HG03159 (cell line): ENCODE data around the gene SLC1A3.

Source experiments
- ATAC-seq: cut with Tn5 transposase; IDR thresholded peaks from one replicate; pipeline ENCODE4 v1.9.1; 2021; ENCODE audit warnings: mild to moderate bottlenecking, moderate library complexity; ENCODE audit not compliant: unreplicated experiment

Gene SLC1A3

DNA sequence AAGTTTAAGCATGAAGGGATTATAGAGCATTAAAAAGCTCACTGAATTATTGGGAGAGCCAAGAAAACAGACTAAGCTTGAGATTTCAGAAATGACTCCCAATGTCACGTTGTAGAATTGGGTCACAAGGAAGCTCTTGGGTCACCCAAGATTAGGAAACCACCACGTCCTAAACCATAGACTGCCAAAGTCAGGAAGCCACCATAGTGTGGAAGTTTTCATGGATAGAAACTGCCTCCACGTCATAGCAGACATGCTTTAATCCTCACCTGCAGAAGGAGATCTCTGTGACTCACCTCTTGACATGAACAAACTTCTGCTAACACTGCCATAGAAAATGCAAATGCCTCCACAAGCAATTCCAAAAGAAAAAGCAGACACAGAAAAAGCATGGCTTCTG is 106.3 kb downstream of the SLC1A3 start:
- ATAC-seq, result no peak

GRCh38 chr5:36713541-36713940 is 107.1 kb downstream of the SLC1A3 start:
- ATAC-seq, result no peak

DNA sequence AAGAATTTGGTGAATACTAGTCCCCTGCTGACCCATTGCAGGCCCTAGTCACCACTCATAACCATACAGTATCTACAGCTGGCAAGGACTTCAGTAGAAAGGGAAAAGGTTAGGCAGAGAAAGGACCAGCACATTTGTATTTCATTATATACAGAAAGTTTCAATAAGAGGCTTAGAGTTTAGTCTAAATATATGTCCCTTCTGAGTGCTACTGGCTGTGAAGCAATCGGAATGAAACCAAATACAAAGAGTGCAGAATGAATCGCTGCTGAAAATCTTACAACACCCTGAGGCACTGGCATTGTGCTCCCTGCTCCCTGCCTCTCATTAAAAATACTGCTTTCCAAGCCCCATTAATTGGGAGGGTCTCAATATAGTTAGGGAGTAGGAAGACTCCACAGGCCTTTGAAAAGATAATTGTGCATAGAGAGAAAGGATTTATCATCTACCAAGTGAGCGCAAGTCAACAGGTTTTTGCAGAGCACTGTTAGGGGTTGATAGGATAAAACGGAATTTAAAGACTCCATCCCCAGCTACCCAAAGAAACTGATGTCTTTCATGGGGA is 110.8 kb downstream of the SLC1A3 start:
- no peak for ATAC-seq

DNA sequence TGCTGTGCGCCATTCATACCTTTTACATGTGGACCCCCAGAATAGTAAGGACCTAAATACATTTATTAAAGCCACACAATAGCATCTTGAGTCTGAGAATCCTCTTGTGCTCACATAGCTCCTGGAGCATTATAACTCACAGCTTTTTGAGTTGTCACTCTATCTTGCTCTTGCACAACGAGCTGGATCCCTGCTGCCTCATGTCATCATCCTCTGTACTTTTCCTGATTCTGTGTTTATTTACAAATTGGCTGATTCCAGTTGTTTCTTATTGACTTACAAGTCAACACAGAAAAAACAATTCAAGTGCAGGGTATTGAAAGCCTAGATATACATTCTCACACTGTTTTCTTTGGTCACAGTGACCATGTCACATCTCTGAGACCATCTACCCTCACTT is 112.9 kb downstream of the SLC1A3 start:
- no peak for ATAC-seq

- no peak for ATAC-seq
These were observed 114.3 kb downstream of the SLC1A3 start for GRCh38 chr5:36720688-36721087.

GRCh38 chr5:36721664-36722235 is 115.3 kb downstream of the SLC1A3 start:
- ATAC-seq, result no peak

DNA sequence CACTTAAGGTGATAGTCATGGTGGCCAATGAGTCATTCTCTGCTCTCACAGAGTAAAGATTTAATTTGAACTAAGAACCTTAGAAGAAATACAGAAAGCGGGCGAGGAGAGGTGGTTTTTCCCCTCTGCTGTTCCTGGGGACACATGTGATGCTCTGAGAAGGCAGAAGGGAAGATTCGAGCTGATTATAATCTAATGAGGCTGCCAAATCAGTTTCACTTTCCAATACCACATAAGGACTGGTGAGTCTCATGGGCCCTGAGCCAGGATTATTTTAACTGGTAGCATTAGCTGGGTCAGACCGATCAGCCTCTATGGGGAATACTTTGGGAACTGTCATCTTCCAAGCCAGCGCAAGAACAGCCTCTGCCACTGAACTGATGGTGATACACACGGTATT is 116.5 kb downstream of the SLC1A3 start:
- ATAC-seq, result peak; percentile 25

DNA sequence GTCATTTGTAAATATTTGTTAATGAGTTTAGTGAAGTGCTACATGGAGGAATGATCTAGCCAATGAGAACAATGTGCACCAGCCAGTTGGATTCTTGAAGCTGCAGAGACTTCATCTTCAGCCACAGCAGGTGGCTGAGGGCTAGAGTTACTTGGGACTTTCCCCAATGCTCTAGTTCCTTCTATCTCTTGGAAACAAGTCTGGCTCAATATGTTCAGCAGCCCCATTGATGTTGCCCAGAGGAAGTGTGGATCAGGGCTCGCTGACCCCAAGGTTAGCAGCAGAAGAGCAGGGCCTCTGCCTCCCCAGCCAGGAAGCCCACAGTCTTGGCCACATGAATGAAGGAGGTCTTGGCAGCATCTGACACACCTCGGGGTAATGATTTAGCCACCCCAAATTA is 117.5 kb downstream of the SLC1A3 start:
- ATAC-seq, result peak; percentile 47

- peak; percentile 80 for ATAC-seq
These were observed 118.3 kb downstream of the SLC1A3 start for GRCh38 chr5:36724467-36725332.

GRCh38 chr5:36726317-36726716 is 119.9 kb downstream of the SLC1A3 start:
- no peak for ATAC-seq

DNA sequence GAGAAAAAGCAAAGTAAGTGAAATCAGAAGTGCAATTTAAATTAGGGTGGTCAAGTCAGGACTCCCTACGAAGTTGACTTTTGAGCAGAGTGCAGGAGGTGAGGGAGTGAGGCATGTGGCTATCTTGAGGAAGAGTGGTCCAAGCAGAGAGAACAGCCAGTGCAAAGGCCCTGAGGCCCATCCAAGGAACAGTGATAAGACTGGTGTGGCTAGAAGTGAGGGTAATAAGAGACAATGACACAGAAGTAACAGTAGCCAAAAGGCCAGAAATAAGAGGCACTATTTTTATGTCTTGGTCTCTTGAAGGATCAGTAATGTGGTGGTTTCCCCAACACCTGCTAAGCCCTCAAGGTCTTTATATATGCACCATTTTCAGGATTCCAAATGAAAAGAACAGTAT is 120.4 kb downstream of the SLC1A3 start:
- no peak for ATAC-seq

- no peak for ATAC-seq
These were observed 122.5 kb downstream of the SLC1A3 start for GRCh38 chr5:36728697-36729543.

- no peak for ATAC-seq
These were observed 124.3 kb downstream of the SLC1A3 start for GRCh38 chr5:36730537-36731216.

DNA sequence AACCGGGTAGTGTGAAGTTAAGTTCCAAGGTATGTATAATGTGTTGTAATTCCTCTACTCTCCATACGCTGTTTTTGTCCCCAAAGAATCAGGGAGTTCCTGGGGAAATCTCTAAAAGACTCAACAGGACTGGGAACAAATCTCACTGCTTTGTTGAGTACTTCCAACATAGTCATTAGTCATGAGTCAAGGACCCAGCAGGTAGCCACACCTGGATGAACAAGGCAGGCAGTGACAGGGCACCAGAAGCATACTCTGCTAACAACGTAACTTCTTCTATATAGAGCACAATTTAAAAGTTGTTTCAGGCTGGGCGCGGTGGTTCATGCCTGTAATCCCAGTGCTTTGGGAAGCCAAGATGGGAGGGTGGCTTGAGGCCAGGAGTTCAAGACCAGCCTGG is 126.8 kb downstream of the SLC1A3 start:
- no peak for ATAC-seq

- no peak for ATAC-seq
These were observed 128.0 kb downstream of the SLC1A3 start for GRCh38 chr5:36734422-36734821.

- ATAC-seq, result no peak
These were observed 129.5 kb downstream of the SLC1A3 start for GRCh38 chr5:36735891-36736290.
